AG04449 (cell line): ENCODE results near the gene MBD1.
"Not testable (repeated sequence)": the region's sequence is repeated elsewhere in the genome, so short reads cannot be mapped to it uniquely, and the experiment has no call there.

Experiments
- CTCF ChIA-PET: fragments of 350-600 bp; formaldehyde crosslinking; extraction: SDS; loops from one replicate; lab custom pipeline; 2021; ENCODE audit warnings: antibody characterized with exemption; lab: Yijun Ruan, JAX
- POLR2A ChIA-PET: fragments of 400-600, 350-600 bp; formaldehyde crosslinking; extraction: SDS; loops from one replicate; lab custom pipeline; 2020; ENCODE audit warnings: antibody characterized with exemption, inconsistent platforms; lab: Yijun Ruan, JAX
- DNase-seq: peaks from one replicate; pipeline ENCODE4 v3.0.0-alpha.2; 2010; ENCODE audit warnings: low read depth, low spot score
- H3K4me3 ChIP-seq: 2 replicates; pipeline ENCODE4 v1.5.1; 2011; ENCODE audit warnings: low read depth, mild to moderate bottlenecking, control low read depth, low read length
- TF ChIP-seq, protein P1 (sequence below): IDR thresholded peaks from one replicate; pipeline ENCODE4 v1.5.1; 2011; ENCODE audit warnings: mild to moderate bottlenecking, moderate library complexity, low read length, control low read depth, inconsistent platforms; ENCODE audit not compliant: insufficient read depth; ENCODE audit errors: missing control alignments

Gene MBD1

DNA sequence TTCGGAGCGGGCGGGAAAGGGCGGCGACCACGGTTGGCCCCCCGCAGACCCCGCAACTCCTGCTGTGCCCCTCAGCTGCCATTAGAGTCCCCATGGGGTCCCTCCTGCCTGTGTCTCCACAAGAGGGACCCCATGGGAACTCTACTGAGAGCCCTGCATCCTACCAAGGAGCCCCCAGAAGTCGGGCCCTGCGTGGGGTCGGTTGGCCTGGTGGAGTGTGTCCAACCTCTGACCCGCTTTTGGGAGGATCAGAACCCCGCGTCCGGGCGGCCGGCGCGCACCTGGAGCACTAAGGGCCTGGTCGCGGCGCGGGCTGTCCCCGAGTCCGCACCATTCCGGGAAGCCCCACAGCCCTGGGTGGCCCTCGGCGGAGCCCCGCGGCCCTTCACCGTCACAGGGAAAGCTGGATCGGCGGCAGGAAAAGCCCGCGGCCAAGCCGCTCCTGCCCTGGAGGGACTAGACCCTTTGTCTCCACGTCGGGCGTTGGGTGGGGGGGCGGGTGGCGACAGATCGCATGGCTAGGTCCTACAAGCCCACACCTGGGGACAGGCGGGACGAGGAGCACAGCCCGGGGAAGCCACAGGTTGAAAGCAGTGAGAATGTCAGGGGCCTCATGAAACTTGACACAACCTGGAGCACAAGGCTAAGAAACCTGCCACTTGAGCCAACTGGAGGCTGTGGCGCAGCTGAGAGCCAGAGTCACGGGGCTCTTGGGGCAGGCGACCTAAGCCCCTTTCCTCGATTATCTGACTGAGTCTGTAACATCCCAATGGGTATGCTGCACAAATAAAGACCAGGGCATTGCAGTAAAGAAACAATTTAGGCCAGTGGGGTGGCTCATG lies 17.3 kb upstream of the MBD1 start:
- CTCF ChIA-PET: no interaction called here
- TF ChIP-seq, protein P1, sequence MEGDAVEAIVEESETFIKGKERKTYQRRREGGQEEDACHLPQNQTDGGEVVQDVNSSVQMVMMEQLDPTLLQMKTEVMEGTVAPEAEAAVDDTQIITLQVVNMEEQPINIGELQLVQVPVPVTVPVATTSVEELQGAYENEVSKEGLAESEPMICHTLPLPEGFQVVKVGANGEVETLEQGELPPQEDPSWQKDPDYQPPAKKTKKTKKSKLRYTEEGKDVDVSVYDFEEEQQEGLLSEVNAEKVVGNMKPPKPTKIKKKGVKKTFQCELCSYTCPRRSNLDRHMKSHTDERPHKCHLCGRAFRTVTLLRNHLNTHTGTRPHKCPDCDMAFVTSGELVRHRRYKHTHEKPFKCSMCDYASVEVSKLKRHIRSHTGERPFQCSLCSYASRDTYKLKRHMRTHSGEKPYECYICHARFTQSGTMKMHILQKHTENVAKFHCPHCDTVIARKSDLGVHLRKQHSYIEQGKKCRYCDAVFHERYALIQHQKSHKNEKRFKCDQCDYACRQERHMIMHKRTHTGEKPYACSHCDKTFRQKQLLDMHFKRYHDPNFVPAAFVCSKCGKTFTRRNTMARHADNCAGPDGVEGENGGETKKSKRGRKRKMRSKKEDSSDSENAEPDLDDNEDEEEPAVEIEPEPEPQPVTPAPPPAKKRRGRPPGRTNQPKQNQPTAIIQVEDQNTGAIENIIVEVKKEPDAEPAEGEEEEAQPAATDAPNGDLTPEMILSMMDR: no peak
- POLR2A ChIA-PET: no interaction called here
- peak overlapping the region; percentile 60; the same call in 1 of the 2 replicates for H3K4me3 ChIP-seq
- no peak for DNase-seq

DNA sequence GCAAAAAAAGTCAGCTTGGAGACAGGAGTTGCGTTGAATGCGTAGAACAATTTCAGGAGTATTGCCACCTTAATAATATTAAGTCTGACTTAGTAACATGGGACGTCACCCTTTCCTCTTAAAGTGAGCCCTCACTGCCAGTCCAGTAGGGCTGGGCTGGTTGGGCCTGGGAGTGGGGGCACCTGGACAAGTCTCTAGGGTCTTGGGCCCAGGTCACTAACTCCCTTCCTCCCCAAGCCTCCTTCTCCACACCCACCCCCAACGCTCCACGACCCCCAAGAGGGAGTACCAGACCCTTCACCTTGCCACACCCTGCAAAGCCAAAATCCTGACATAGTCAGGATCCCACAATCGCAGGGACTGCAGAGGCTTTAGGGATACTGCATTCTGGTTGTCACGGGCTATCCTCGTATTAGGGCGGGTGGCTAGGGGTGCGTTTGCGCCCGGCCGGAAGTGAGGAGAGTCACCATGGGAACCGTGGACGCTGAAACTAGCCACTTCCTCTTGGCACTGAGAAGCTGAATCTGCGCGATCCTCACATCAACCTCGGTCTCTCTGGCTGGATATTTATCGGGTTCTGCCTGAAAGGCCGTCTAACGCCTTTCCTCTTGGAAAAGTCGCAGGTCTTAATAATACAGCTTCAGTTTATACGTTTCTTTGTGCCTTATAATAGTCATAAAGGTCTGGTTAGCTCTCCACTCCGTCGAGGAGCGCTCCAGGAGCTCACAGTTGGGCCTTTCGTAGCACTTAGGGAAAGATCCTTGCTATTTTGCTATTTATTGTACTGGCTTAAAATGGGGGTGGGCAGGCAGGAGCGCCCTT lies 16.5 kb upstream of the MBD1 start:
- ChIA-PET POLR2A (no interaction called here), CTCF (no interaction called here)
- peak overlapping the region; percentile 60 for H3K4me3 ChIP-seq
- TF ChIP-seq, protein P1: no peak
- DNase-seq: no peak

DNA sequence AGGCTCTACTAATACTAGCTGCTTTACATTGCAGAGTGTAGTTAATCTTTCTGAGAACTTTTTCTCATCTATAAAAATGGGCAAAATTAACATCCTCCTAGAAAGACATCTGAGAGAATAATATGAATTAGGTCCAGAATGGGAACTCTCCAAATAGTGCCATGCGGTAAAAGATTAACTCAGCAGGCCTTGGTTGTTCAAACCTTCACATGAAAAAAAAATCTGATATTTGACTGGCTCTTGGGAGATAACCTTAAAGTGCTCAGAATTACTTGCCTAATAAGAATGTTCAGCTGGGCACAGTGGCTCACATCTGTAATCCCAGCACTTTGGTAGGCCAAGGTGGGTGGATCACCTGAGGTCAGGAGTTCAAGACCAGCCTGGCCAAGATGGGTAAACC lies 11.7 kb upstream of the MBD1 start:
- TF ChIP-seq, protein P1: no peak
- H3K4me3 ChIP-seq: no peak overlapping the region
- ChIA-PET POLR2A (no interaction called here), CTCF (no interaction called here)
- no peak for DNase-seq

DNA sequence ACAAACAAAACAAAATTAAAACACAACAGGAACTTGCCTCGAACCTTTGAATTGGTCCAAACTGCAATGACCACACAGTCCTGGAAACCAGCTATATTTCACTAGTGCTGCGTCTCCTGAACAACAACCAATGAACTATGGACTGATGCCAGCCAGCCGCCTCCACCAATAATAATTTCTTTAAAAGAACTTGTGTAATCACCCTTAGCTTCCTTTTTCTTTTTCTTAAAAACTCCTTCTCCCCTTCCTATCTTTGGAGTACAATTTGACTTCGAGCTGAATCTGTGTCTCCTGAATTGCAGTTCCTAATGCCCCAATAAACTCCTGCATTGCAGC lies 7.8 kb upstream of the MBD1 start:
- POLR2A ChIA-PET: no interaction called here
- no peak overlapping the region for H3K4me3 ChIP-seq

DNA sequence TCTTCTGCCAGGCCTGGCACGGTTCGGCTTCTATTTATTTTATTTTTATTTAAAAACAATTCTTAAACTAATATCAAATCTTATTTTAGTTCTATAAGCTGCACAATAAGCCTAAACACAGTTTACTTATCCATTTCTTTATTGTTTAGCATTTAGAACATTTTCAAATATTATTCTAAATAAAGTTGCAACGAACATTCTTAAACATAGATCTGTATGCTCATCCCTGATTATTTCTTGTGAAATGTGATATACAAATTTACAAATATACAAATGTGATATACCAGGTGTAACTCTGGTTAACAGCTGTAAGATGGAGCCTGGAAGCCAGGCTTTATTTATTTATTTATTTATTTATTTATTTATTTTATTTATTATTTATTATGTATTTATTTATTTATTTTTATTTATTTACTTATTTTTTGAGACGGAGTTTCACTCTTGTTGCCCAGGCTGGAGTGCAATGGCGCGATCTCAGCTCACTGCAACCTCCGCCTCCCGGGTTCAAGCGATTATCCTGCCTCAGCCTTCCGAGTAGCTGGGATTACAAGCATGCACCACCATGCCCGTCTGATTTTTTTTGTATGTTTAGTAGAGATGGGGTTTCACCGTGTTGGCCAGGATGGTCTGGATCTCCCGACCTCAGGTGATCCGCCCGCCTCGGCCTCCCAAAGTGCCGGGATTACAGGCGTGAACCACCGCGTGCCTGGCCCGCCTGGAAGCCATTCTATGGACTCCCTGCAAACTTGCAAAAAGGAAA lies 7.2 kb upstream of the MBD1 start:
- H3K4me3 ChIP-seq: peak overlapping the region; percentile 92
- POLR2A ChIA-PET, DNase-seq: not testable (repeated sequence)
- CTCF ChIA-PET: interaction anchor here (1.2 to 2.2 kb wide), 3 partner anchors 10 to 69 kb away, joined by 5 to 10 read pairs (median 7); no protein-coding TSS in a partner anchor

More for the DNA sequence above, 7.8 kb upstream of the MBD1 start:
- DNase-seq: no peak
- CTCF ChIA-PET: interaction anchor here (1.2 to 2.2 kb wide), 3 partner anchors 11 to 68 kb away, joined by 5 to 10 read pairs (median 7); no protein-coding TSS in a partner anchor
- TF ChIP-seq, protein P1: no peak
